ENCODE results near the gene NFIA.
A peak's percentile ranks its signal among the peaks of the same experiment; 100 is the strongest.

NFIA gene

GRCh38 chr1:61053712-61054600, 28.4 kb upstream of the NFIA start:
- no peak for TF ChIP-seq EZH2 (optimal IDR thresholded peaks at IDR 0.05; ENCODE audit: low read depth, low read length)
- Histone ChIP-seq H3K27me3 (replicated peaks; ENCODE audit: insufficient read depth, low read length) (peaks cover 37% of the 10 kb centered on the region), H3K36me3 (replicated peaks; ENCODE audit: insufficient read depth, low read length) (no peaks in the 10 kb centered on the region), H3F3A (ENCODE audit: insufficient read depth, low read length) (peaks cover 18% of the 10 kb centered on the region), H3K9me2 (replicated peaks; ENCODE audit: insufficient read depth, low read length) (no peaks in the 10 kb centered on the region), H2AFZ (ENCODE audit: low read length) (peak overlapping the region; percentile 75), H3K9me3 (replicated peaks; ENCODE audit: insufficient read depth, low read length) (no peaks in the 10 kb centered on the region), H3K9ac (ENCODE audit: low read length) (peak overlapping the region; percentile 20; the same call in 1 of the 2 replicates), H3K27ac (ENCODE audit: low read length) (no peak overlapping the region), H3K4me2 (ENCODE audit: low read depth, low read length) (peak overlapping the region; percentile 92), H4K20me1 (ENCODE audit: insufficient read depth, low read length) (no peaks in the 10 kb centered on the region), H3K79me2 (ENCODE audit: low read length) (no peaks in the 10 kb centered on the region), H3K4me1 (ENCODE audit: low read length) (peaks cover 28% of the 10 kb centered on the region), H3K4me3 (ENCODE audit: low read length) (peak overlapping the region; percentile 61)
- no peak for DNase-seq

GRCh38 chr1:61054601-61054993, 27.8 kb upstream of the NFIA start:
- Histone ChIP-seq H3K9ac (ENCODE audit: low read length) (no peak overlapping the region), H3K9me2 (replicated peaks; ENCODE audit: insufficient read depth, low read length) (no peaks in the 10 kb centered on the region), H3K9me3 (replicated peaks; ENCODE audit: insufficient read depth, low read length) (no peaks in the 10 kb centered on the region), H3K4me1 (ENCODE audit: low read length) (peaks cover 26% of the 10 kb centered on the region), H4K20me1 (ENCODE audit: insufficient read depth, low read length) (no peaks in the 10 kb centered on the region), H3K79me2 (ENCODE audit: low read length) (no peaks in the 10 kb centered on the region), H3K4me2 (ENCODE audit: low read depth, low read length) (peak overlapping the region; percentile 92; the same call in 1 of the 2 replicates), H3F3A (ENCODE audit: insufficient read depth, low read length) (peaks cover 18% of the 10 kb centered on the region), H2AFZ (ENCODE audit: low read length) (no peak overlapping the region), H3K27me3 (replicated peaks; ENCODE audit: insufficient read depth, low read length) (peaks cover 37% of the 10 kb centered on the region), H3K36me3 (replicated peaks; ENCODE audit: insufficient read depth, low read length) (no peaks in the 10 kb centered on the region), H3K4me3 (ENCODE audit: low read length) (no peak overlapping the region), H3K27ac (ENCODE audit: low read length) (no peak overlapping the region)
- TF ChIP-seq EZH2 (optimal IDR thresholded peaks at IDR 0.05; ENCODE audit: low read depth, low read length) = no peak
- TF ChIP-seq CTCF (IDR thresholded peaks at IDR 0.05; ENCODE audit: low read length) = no peak
- no peak for TF ChIP-seq EZH2phosphoT487 (IDR thresholded peaks at IDR 0.05; ENCODE audit: low read length)
- no peak for DNase-seq

GRCh38 chr1:61055110-61055614, 27.2 kb upstream of the NFIA start:
- Histone ChIP-seq H3K79me2 (ENCODE audit: low read length) (no peaks in the 10 kb centered on the region), H3K4me2 (ENCODE audit: low read depth, low read length) (no peak overlapping the region), H3F3A (ENCODE audit: insufficient read depth, low read length) (peaks cover 18% of the 10 kb centered on the region), H3K36me3 (replicated peaks; ENCODE audit: insufficient read depth, low read length) (no peaks in the 10 kb centered on the region), H3K4me3 (ENCODE audit: low read length) (no peak overlapping the region), H3K27me3 (replicated peaks; ENCODE audit: insufficient read depth, low read length) (peaks cover 37% of the 10 kb centered on the region), H3K9ac (ENCODE audit: low read length) (no peak overlapping the region), H3K9me3 (replicated peaks; ENCODE audit: insufficient read depth, low read length) (no peaks in the 10 kb centered on the region), H4K20me1 (ENCODE audit: insufficient read depth, low read length) (no peaks in the 10 kb centered on the region), H3K27ac (ENCODE audit: low read length) (no peak overlapping the region), H2AFZ (ENCODE audit: low read length) (no peak overlapping the region), H3K4me1 (ENCODE audit: low read length) (peaks cover 24% of the 10 kb centered on the region), H3K9me2 (replicated peaks; ENCODE audit: insufficient read depth, low read length) (no peaks in the 10 kb centered on the region)
- TF ChIP-seq EZH2phosphoT487 (IDR thresholded peaks at IDR 0.05; ENCODE audit: low read length) (no peak), EZH2 (optimal IDR thresholded peaks at IDR 0.05; ENCODE audit: low read depth, low read length) (no peak), CTCF (IDR thresholded peaks at IDR 0.05; ENCODE audit: low read length) (no peak)
- no peak for DNase-seq

- Histone ChIP-seq H3K4me1 (ENCODE audit: low read length) (peaks cover 22% of the 10 kb centered on the region), H3K9me3 (replicated peaks; ENCODE audit: insufficient read depth, low read length) (no peaks in the 10 kb centered on the region), H3K9ac (ENCODE audit: low read length) (no peak overlapping the region), H4K20me1 (ENCODE audit: insufficient read depth, low read length) (no peaks in the 10 kb centered on the region), H2AFZ (ENCODE audit: low read length) (no peak overlapping the region), H3K27ac (ENCODE audit: low read length) (no peak overlapping the region), H3K9me2 (replicated peaks; ENCODE audit: insufficient read depth, low read length) (no peaks in the 10 kb centered on the region), H3K79me2 (ENCODE audit: low read length) (no peaks in the 10 kb centered on the region), H3F3A (ENCODE audit: insufficient read depth, low read length) (peaks cover 18% of the 10 kb centered on the region), H3K4me3 (ENCODE audit: low read length) (no peak overlapping the region), H3K36me3 (replicated peaks; ENCODE audit: insufficient read depth, low read length) (no peaks in the 10 kb centered on the region), H3K4me2 (ENCODE audit: low read depth, low read length) (no peak overlapping the region; the same call in 1 of the 2 replicates), H3K27me3 (replicated peaks; ENCODE audit: insufficient read depth, low read length) (peaks cover 35% of the 10 kb centered on the region)
- DNase-seq = no peak
- TF ChIP-seq EZH2 (optimal IDR thresholded peaks at IDR 0.05; ENCODE audit: low read depth, low read length) = no peak
Observed at GRCh38 chr1:61056196-61056572, 26.2 kb upstream of the NFIA start.
